NCI-H2107 treated with DMSO at 0.1 percent for 48 hours (cell line): ENCODE data around the gene CFAP100.

ENCODE experiments used
- DNase-seq: peaks from one replicate; lab custom pipeline; 2025; ENCODE audit not compliant: unreplicated experiment; lab: John Stamatoyannopoulos, UW

The CFAP100 gene

GRCh38 chr3:126475413-126476114 lies 80.9 kb downstream of the CFAP100 start, which contains the start of gene ZXDC:
ZXDC (minus strand) TSS chr3:126475891; CDS start chr3:126475865, 26 bp downstream.
- peak; percentile 60 for DNase-seq

GRCh38 chr3:126476166-126477060 lies 81.7 kb downstream of the CFAP100 start:
- no peak for DNase-seq

- no peak for DNase-seq
These were observed 82.3 kb downstream of the CFAP100 start for GRCh38 chr3:126477061-126477380.

GRCh38 chr3:126478581-126479310 lies 84.0 kb downstream of the CFAP100 start:
- no peak for DNase-seq

GRCh38 chr3:126479642-126480041 lies 84.9 kb downstream of the CFAP100 start:
- DNase-seq = no peak

DNA sequence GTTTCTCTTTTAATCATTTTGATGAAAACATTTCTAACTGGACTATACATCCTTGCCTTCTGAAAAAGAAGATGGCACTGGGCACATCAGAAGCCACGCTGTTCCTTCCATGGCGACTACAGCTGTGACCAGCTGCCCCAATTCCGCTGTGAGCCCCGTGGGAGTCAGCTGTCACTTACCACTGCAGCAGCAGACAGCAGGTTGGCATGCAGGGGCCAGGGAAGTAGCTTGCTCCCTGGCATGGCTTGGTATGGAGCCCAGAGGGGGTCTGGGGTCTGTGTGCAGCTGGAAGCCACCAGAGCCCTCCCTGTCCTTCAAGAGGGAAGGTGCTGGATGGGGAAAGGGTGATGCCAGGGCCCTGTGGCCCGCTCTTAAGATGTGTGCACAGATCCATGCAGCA lies 85.5 kb downstream of the CFAP100 start:
- no peak for DNase-seq

DNA sequence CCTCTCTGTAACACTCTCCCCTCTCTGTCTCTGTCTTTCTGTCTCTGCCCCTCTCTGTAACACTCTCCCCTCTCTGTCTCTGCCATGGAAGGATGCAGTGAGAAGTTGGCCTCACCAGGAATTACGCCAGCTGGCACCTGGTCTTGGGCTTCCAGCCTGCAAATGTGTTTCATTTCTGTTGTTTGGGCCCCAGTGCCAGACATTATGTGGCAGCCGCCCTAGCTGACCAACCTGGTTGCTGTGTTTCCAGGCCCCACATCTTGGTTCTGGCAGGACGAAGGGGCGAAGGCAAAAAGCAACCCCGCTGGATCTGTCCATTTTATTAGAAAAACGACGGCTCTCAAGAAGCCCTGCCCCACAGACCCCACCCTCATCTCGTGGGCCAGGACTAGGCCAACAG lies 86.2 kb downstream of the CFAP100 start:
- DNase-seq = no peak

- DNase-seq = no peak
These were observed 87.2 kb downstream of the CFAP100 start for GRCh38 chr3:126481808-126482502.

- DNase-seq = no peak
These were observed 88.0 kb downstream of the CFAP100 start for GRCh38 chr3:126482503-126483255.

DNA sequence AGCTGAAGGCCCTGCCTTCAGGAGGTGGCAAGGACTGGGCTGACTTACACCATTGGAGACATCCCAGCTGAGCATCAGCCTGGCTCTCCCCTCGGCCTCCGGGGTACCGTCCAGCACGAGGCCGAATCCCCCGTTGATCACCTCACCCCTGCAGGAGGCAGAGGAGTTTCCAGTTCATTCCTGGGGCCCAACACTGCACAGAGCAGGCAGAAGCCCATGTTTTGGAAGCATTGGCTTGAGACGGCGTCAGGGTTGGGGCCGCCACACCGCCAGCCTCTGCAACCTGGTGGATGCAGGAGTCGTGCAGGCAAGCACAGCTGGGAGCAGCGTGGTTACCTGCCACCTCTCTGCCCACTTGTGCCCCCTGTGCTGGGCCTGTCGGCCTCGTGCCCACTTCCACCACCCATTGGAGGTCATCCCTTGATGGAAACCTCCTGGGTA lies 88.6 kb downstream of the CFAP100 start:
- no peak for DNase-seq

DNA sequence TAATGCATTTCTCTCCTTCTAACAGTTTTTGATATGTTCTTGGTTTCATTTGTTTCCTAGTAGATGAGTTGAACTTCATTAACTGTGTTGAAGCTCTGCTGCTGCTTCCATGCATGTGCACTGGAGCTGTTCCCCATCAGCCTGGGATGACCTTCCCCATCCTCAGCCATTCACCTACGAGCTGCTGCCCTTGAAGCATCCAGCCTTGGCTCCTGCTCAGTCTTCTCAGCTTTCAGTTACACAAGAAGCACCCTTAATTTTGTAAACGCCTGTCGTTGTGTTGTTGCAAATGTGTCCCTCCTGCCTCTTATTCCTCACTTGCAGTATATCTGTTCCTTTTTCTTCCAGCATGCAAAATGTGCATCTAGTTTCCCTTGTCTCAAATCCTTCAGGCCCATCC lies 89.4 kb downstream of the CFAP100 start:
- peak; percentile 2 for DNase-seq

DNA sequence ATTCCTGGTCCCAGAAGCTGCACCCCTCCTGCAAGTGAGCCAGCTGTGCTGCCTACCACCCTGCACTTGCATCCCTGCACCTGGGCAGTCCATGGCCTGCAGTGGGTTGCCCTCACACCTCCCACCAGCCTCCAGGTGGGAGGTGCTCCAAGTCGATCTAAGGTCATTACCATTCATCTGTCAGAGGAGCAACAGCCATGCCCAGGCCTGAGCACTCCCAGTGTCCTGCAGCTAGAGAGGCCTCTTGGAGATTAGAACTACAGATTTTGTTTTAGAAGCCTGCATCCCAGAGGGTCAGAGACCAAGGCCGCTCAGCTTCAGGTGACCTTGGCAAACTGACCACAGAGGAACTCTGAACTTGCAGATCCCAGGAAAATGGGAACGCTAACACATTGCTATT lies 90.0 kb downstream of the CFAP100 start:
- no peak for DNase-seq

GRCh38 chr3:126485176-126485897 lies 90.6 kb downstream of the CFAP100 start:
- no peak for DNase-seq

GRCh38 chr3:126485956-126486355 lies 91.2 kb downstream of the CFAP100 start:
- no peak for DNase-seq
